Measurements from ENCODE around the gene COLEC11.

GRCh38 chr2:3558205-3559014 is 36.5 kb upstream of the COLEC11 start, which contains the start of gene RNASEH1:
- TF ChIP-seq CTCF (conservative IDR thresholded peaks at IDR 0.05; ENCODE audit: low read length) (no peak), EZH2phosphoT487 (IDR thresholded peaks at IDR 0.05; ENCODE audit: borderline replicate concordance, low read depth, low read length) (no peak)

Measured in OCI-LY7 (cell line).